Upper lobe of right lung (tissue), 1 donor: Measurements from ENCODE around the gene KRTDAP. TPM values are rescaled to one million over a fixed set of nuclear protein-coding genes. Genes with fewer than 3 reads are reported as not detected.

Source experiments
- ATAC-seq: fragments of 200-7000 bp; cut with Tn5 transposase; one replicate; pipeline ENCODE4 v1.9.1; 2020; ENCODE audit warnings: mild to moderate bottlenecking, moderate library complexity
- DNase-seq: peaks from one replicate; pipeline ENCODE4 v3.0.0-alpha.2; 2020
- H3K27ac ChIP-seq: fragments of 200-600 bp; one replicate; pipeline ENCODE4 v1.8.0; 2022
- H3K27me3 ChIP-seq: fragments of 200-600 bp; one replicate; pipeline ENCODE4 v1.8.0; 2022; ENCODE audit warnings: mild to moderate bottlenecking
- H3K36me3 ChIP-seq: fragments of 200-600 bp; one replicate; pipeline ENCODE4 v1.8.0; 2022
- H3K4me1 ChIP-seq: fragments of 200-600 bp; one replicate; pipeline ENCODE4 v1.8.0; 2022
- H3K4me3 ChIP-seq: fragments of 200-600 bp; one replicate; pipeline ENCODE4 v1.8.0; 2022; ENCODE audit warnings: mild to moderate bottlenecking
- H3K9me3 ChIP-seq: fragments of 200-600 bp; one replicate; pipeline ENCODE4 v1.8.0; 2022
- intact Hi-C: fragments of 100-400 bp; cut with DNase I; formaldehyde crosslinking; loops from one replicate; pipeline ENCODE4 v1.11.0; 2022
- total RNA-seq: library from RNA; stranded (reverse); fragmentation: NEBNext Ultra II Directional; extraction: Animal tissue kit (Norgen Biotek cat#: 25700); gene quantifications from one replicate; pipeline ENCODE4 v1.2.1, GENCODE V29; 2021
- TF ChIP-seq, protein P1 (sequence below): fragments of 200-600 bp; IDR thresholded peaks from one replicate; pipeline ENCODE4 v1.8.0; 2022; ENCODE audit warnings: antibody characterized with exemption
- donor health status: DM: no; HTN: yes; CAD: no; lungs with severe emphysema.

KRTDAP gene
- total RNA-seq, 1 donor from 2014 or later = not detected

GRCh38 chr19:35517342-35517741 is 27.1 kb upstream of the KRTDAP start:
- Histone ChIP-seq H3K27me3 (peaks cover 22% of the 10 kb centered on the region), H3K9me3 (no peaks in the 10 kb centered on the region), H3K36me3 (no peaks in the 10 kb centered on the region), H3K4me3 (no peak overlapping the region), H3K27ac (no peak overlapping the region), H3K4me1 (no peaks in the 10 kb centered on the region)
- ATAC-seq = no peak
- DNase-seq = no peak
- intact Hi-C loops = no loop called here
- TF ChIP-seq, protein P1, sequence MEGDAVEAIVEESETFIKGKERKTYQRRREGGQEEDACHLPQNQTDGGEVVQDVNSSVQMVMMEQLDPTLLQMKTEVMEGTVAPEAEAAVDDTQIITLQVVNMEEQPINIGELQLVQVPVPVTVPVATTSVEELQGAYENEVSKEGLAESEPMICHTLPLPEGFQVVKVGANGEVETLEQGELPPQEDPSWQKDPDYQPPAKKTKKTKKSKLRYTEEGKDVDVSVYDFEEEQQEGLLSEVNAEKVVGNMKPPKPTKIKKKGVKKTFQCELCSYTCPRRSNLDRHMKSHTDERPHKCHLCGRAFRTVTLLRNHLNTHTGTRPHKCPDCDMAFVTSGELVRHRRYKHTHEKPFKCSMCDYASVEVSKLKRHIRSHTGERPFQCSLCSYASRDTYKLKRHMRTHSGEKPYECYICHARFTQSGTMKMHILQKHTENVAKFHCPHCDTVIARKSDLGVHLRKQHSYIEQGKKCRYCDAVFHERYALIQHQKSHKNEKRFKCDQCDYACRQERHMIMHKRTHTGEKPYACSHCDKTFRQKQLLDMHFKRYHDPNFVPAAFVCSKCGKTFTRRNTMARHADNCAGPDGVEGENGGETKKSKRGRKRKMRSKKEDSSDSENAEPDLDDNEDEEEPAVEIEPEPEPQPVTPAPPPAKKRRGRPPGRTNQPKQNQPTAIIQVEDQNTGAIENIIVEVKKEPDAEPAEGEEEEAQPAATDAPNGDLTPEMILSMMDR = no peak

- TF ChIP-seq, protein P1 = no peak
- H3K27me3 ChIP-seq = peaks cover 27% of the 10 kb centered on the region
- no peaks in the 10 kb centered on the region for H3K36me3 ChIP-seq
- H3K27ac ChIP-seq = no peak overlapping the region
- H3K9me3 ChIP-seq = no peaks in the 10 kb centered on the region
- H3K4me3 ChIP-seq = no peak overlapping the region
- H3K4me1 ChIP-seq = no peaks in the 10 kb centered on the region
- intact Hi-C loops = no loop called here
- DNase-seq (no peak), ATAC-seq (no peak)
Measured at GRCh38 chr19:35516310-35516709, 26.0 kb upstream of the KRTDAP start.

- DNase-seq = no peak
Measured at GRCh38 chr19:35514282-35514809, 24.1 kb upstream of the KRTDAP start.

DNA sequence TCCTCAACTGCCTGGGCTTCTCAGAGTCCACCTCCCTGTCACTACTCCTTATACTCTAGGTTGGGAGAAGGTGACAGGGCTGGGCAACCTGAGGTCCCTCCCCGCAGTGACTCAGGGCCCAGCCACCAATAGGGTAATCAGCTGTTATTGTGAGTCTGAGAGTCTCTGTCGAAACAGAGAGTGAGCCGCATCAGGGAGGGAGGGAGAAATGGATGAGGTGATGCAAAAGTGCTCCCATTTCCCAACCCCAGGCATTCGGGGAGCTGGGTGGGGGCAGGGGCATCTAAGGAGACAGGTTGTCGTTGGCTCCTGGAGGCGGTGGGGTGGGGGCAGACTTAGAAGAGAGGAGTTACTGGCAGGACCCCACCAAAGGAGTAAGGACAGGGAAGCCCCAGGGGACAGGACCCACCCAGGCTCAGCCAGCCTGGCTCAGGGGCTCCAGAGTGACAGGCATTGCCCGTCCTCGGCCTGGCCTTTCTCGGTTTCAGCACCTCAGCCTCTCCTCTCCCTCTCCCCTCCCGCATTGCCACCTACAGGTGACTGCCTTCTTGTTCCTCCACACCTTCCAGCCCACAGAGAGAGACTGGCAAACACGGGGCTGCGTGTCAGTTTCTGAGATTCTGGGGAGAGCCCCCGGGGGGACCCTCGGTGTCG is 23.5 kb upstream of the KRTDAP start, which contains the start of gene DMKN:
Gene DMKN, minus strand, starts transcription at position 22 of the 654 bp plus-strand sequence. CDS start 174 bp downstream, outside the sequence.
- TF ChIP-seq, protein P1 = no peak
- Histone ChIP-seq H3K27me3 (peaks cover 29% of the 10 kb centered on the region), H3K27ac (no peak within 1 kb of the TSS), H3K36me3 (no peaks in the 10 kb centered on the region), H3K4me3 (no peak within 1 kb of the TSS), H3K9me3 (no peaks in the 10 kb centered on the region), H3K4me1 (no peaks in the 10 kb centered on the region)
- ATAC-seq (peak; percentile 6), DNase-seq (no peak)
- intact Hi-C loops = no loop called here

More at GRCh38 chr19:35514282-35514809, 24.1 kb upstream of the KRTDAP start:
- intact Hi-C loops = no loop called here
- H3K36me3 ChIP-seq = no peaks in the 10 kb centered on the region
- H3K27ac ChIP-seq = no peak overlapping the region
- TF ChIP-seq, protein P1 = no peak
- no peaks in the 10 kb centered on the region for H3K4me1 ChIP-seq
- H3K9me3 ChIP-seq = no peaks in the 10 kb centered on the region
- peak; percentile 2 for ATAC-seq
- H3K27me3 ChIP-seq = peaks cover 35% of the 10 kb centered on the region
- no peak overlapping the region for H3K4me3 ChIP-seq

DNA sequence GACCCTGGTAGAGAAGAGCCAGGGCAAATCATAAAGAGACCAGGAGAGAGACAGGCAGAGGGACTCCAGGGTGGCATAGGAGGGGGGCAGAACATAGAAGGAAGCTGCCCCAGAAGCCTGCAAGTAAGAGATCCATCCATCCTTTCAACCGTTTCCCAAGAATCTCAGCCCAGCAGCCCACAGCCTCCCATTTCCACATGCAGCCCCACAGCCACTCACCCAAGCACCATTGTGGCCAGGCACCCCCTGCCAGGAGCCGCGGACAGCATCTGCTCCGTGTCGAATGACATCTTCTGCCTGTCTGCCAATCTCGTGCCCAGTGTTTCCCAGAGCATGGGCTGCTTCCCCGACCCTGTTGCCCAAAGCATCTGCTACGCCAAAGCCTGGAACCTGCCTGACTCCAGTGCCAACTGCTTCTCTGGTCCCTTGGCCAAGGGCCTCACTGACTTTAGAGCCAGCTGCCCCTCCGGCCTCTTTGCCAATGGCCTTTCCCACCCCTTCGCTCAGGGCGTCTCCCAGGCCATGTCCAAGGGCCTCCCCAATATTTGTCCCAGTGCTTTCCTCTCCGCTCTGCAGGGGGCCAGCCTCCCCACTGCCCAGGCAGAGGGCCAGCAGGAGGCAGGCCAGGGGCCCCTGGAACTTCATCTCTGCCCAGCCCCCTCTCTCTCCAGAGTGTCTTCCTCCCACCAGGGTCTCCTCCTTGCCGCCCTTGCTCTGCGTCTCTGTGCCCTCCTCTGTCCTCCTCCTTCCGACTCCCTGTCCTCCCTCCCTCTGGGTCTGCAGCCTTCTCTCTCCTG is 22.8 kb upstream of the KRTDAP start:
- no peaks in the 10 kb centered on the region for H3K36me3 ChIP-seq
- no peak for DNase-seq
- no peaks in the 10 kb centered on the region for H3K4me1 ChIP-seq
- H3K27me3 ChIP-seq = peaks cover 29% of the 10 kb centered on the region
- intact Hi-C loops = no loop called here
- no peak overlapping the region for H3K27ac ChIP-seq
- H3K4me3 ChIP-seq = no peak overlapping the region
- ATAC-seq = no peak
- H3K9me3 ChIP-seq = no peaks in the 10 kb centered on the region
- TF ChIP-seq, protein P1 = no peak
